PC-9 (cell line): ENCODE measurements around the gene KAT6B.

ENCODE experiments used
- CTCF ChIP-seq: fragments of 200-600 bp; sonication (generic); conservative IDR thresholded peaks from 2 replicates; pipeline ENCODE4 v1.6.1; 2017; ENCODE audit warnings: mixed run types, antibody characterized with exemption, mild to moderate bottlenecking, moderate library complexity
- EZH2 ChIP-seq: fragments of 200-600 bp; sonication (generic); IDR thresholded peaks from 2 replicates; pipeline ENCODE4 v1.8.0; 2017; ENCODE audit warnings: antibody characterized with exemption, low read depth

GRCh38 chr10:75040576-75040975, 214.2 kb downstream of the KAT6B start:
- TF ChIP-seq CTCF (no peak), EZH2 (no peak)
